HG02759 (cell line): Measurements from ENCODE around the gene SIL1.

ENCODE experiments used
- ATAC-seq: cut with Tn5 transposase; IDR thresholded peaks from one replicate; pipeline ENCODE4 v1.9.1; 2021; ENCODE audit warnings: mild to moderate bottlenecking, moderate library complexity; ENCODE audit not compliant: unreplicated experiment

SIL1 gene

DNA sequence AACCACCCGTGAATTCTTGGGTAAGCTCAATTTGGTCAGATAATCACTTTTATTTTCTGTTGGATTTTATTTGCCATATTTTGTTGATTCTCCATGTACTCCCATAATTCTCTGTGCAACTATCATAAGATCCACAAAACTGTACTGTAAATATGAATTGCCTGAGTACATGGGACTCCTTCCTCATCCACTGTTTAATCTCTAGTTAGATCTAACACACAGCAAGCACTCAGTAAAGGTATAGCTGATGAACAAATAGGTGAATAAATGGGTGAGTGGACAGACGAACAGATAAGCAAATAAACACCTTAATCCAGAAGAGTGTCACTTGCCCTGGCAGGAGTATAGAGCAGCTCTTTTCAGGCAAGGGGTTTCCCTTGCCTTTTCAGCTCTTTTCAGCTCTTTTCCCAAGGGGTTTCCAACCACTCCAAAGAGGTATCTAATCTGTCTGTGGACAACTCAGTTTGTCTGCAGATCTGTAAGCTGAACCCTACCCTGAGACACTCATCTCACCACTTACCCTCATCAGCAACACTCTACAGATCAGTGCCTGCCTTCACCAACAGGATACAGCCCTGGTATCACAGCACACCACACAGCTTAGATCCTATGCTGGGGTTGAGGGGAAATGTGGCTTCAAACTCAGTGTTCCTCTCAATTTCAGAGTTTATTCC, 51.2 kb downstream of the SIL1 start:
- ATAC-seq = no peak

DNA sequence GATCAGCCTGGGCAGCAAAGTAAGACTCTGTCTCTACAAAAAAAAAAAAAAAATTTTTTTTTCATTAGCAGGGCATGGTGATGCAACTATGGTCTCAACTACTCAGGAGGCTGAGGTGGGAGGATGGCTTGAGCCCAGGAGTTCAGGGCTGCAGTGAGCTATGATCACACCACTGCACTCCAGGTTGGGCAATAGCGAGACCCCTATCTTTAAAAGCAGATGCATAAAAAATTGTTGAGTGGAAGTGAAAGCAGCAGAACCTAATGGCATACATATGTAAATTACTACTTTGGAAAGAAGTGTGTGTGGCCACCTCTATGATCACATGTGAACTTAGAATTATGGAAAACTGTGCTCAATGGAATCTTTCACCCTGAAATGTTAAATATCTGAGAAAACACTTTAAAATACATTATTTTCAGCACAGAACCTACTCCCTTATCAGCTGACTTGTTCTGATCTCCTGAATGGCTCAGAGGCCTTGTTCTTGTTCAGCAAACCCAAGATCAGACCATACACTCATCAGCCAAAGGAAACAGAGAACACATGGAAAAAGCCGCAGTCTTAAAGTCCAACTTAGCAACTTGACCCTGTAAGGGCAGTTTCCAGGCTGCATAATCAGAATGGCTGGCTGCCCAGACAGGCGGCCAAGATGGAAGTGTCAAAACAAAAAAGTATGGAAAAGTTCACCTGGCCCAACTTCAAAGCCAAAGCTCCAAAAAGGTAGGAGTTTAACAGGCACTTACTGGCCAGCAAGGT, 56.5 kb downstream of the SIL1 start:
- ATAC-seq = no peak

DNA sequence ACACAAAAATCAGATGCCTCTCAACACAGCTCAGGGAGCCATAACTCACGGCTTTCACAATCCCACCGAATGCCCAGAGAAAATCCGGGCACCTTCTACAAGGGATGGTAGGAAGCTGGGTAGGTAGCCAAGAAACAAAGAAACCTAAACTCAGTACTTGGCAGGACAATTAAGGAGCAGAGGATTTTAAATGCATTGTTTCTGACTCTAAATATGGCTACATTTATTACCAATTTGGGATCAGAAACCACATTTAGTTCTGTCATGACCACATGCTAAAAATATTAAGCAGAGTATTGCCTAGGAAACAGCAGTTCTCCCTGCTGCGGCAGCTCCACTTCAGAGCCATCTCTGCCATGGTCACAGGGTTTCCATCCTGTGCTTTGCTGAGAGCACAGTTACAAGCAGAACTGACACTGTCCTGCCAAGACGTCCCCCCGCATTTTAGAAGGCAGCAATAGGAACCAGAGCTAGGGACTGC, 57.5 kb downstream of the SIL1 start:
- ATAC-seq = no peak

DNA sequence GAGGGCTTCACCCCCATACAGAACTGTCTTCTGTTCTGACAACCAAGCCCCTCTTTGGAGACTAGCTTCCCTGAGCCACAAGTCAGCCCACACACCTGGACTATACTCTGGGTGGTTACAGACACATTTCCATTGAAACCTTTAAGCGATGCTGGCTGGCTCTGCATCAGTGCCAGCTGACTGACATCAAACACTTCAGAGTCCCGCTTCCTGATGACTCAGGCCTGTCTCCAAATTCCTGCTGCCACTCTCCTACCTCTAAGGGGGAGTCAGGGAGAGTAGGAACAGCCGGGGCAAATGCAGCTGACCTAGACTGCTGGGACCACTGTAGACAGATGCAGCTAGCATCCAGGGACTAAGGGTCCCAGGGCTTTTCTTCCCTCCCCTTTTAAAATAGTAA, 59.4 kb downstream of the SIL1 start:
- no peak for ATAC-seq

DNA sequence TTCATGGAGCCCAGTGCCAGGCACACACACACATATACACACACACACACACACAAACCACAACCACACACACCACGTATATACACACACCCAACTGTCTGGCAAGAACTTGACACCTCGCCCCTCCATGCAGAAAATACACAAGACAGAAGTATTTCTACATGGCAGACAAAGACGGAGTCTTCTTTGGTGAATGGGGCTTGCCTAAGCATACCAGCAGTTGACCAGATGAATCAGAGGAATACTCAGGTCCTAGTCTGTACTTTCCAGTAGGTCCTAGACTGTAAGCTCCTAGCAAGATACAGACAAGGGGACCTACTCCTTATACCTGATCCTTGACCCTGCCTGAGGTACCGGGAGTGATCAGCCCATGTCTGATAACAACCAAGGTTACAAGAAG, 60.1 kb downstream of the SIL1 start:
- ATAC-seq = no peak

DNA sequence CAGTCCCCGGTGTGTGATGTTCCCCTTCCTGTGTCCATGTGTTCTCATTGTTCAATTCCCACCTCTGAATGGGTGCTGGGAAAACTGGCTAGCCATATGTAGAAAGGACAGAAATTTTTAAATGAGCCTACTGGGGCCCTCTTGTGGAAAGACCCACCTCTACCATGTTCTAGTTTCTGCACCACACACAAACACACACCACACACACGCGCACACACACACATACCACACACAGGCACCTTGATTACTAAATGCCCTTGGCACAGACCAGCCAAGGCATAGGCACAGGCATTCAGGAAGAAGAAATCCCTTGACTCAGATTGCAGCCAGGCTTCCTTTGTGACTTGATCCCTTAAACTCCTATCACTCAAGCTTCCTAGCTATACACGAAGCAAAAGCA, 60.5 kb downstream of the SIL1 start:
- ATAC-seq = no peak

DNA sequence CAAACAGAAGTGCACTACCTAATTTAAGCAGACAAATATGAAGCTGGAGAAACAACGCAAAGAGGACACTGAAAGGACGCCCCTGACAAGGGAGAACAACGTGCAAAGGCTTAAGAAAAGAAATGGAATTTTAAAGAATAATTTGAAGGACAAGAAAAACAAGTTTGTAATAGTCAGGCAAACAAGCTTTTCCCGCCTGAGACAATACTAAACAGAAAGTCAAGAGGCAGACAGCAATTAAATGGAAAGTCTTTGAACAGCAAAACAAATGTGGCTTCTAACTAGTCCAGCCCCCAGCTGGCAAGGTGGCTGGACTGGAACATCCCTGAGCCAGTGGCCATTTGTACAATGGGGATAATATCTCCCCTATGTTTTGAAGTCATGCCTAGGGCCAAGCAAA, 63.3 kb downstream of the SIL1 start:
- ATAC-seq = no peak

DNA sequence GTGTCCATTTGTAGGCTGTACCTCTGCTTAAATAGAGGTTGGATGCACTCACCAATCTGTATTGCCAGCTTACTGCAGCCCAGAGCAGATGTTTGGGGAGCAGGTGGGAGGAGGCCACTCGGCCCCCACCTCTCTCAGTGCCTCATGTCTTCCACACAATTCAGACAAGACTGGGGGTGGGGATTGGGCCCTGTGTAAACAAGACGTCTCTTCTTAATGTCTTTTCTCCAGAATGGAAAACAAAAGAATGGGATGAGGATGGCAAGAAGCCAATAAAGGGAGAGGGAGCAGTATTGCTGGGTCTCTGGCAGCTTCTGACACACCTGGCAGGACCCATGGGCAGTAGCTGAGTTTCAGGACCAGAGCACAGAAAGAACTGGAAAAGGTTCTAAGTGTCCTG, 64.9 kb downstream of the SIL1 start:
- no peak for ATAC-seq

DNA sequence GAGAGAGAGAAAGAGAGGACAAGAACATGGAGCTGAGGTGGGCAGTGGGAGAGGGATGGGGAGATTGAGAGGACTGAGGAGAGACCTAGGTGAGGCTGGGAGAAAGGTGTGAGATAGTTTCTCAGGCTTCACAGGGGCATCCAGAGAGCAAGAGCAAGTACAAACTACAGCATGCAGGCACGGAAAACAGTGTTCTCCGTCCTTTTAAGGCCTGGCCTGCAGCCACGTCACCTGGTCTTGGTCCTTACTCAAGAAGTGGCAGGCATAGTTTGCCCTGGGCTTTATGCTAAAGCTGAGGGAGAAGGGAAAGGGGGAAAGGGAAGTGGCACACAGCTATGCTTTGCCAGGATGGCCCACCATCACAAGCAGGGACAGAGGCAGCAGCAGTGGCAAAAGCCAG, 65.7 kb downstream of the SIL1 start:
- ATAC-seq = no peak

DNA sequence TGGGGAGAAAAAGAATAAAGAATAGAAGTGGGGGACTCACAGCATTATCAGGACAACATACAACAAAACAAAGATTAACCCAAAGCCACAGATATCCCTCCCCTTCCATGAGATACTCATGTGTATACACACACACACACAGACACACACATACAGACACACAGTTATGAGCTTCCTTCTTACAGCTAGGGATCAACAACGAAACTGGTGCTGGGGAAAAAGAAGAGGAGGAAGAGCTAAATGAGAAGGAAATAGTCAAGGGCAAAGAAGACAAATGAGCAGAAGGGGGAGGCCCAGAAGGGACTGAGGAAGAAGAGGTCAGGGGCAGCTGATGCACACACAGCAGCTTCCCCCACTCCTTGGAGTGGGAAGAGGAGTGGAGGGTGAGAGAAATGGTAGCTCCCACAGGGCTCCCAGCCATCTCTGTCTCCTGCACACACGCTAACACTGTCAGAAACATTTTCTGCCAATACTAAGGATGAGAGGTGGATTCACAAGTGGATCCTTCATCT, 66.2 kb downstream of the SIL1 start:
- ATAC-seq = no peak

DNA sequence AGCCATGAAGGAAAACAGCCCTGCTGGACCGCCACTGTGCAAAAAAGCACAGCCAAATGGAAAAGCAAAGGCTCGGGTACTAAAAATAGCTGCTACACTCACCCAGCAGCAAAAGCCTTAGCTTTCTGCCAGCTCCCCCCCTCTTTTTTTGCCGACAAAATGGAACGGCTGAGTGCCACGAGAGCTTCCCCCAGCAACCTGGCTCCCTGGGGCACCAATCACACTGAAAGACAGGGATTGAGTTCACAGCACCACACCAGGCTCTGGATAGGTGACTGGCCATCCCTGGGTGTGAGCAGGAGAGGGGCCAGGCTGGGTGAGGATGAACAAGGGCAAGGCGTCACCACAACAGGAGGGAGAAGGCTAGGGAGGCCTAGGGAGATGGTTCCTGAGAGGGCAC, 66.7 kb downstream of the SIL1 start:
- ATAC-seq = no peak

DNA sequence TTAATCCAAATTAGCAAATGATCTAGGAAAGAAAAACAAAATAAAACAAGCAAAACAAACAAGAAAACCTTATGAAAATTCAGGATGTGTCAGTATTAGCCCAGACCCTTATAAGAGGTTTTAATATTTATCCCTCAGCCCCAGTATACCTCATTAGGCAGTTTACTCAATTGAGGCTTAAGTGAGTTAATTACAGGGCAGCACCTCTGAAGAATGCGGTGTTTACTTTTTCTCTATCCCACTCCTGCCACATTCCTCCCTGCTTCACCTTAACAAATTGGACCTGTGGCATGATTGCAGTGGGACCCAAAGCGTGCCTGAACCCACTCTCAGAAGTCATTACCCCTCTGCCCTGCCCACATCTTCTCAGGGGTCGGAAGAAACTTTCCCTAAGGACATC, 67.1 kb downstream of the SIL1 start:
- ATAC-seq = no peak

DNA sequence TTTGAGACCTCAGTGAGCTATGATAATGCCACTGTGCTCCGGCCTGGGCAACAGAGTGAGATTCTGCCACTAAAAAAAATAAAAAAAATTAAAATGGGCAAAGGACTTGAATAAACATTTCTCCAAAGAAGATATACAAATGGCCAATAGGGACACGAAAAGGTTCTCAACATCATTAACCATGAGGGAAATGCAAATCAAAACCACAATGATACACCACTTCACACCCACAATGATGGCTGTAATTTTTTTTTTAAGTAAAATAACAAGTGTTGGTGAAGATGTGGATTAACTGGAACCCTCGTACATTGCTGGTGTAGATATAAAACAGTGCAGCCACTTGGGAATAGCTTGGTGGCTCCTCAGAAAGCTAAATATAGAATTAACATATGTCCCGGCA, 68.0 kb downstream of the SIL1 start:
- no peak for ATAC-seq

DNA sequence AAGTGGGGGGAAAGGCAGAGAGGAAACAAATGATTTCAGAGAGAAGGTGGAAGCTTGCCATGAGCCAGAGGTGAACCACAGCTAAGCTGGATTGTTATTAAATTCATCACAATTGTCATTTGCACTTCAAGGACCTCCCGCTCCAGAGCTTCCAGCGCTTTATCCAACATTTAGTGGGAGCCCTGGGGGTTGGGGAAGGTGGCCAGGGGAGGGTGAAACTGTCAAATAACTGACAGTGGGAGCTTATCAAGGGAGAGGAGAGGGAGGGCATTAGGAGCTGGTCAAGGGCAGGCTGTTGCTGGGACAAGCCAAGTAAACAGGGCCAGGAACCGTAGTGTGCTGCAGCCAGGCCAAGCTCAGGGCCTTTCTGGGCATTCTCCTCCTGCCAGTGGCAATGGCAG, 71.5 kb downstream of the SIL1 start:
- ATAC-seq = no peak

DNA sequence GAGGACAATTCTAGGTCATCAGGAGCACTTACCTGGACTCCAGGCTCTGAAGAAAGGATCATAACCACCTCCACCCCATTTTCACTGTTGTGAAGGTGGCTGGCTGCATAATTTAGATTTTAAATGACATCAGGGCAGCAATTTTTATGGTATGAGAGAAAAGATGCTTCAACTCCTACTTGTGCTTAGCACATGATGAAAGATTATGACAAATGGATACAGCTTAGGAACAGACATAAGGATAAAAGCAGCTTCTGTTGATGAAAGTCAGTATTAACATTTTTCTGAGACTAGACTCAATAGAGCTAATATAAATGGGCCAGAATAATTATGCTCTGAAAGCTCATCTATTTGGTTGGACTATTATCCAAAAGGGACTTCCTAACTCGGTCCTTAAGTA, 72.2 kb downstream of the SIL1 start:
- no peak for ATAC-seq

DNA sequence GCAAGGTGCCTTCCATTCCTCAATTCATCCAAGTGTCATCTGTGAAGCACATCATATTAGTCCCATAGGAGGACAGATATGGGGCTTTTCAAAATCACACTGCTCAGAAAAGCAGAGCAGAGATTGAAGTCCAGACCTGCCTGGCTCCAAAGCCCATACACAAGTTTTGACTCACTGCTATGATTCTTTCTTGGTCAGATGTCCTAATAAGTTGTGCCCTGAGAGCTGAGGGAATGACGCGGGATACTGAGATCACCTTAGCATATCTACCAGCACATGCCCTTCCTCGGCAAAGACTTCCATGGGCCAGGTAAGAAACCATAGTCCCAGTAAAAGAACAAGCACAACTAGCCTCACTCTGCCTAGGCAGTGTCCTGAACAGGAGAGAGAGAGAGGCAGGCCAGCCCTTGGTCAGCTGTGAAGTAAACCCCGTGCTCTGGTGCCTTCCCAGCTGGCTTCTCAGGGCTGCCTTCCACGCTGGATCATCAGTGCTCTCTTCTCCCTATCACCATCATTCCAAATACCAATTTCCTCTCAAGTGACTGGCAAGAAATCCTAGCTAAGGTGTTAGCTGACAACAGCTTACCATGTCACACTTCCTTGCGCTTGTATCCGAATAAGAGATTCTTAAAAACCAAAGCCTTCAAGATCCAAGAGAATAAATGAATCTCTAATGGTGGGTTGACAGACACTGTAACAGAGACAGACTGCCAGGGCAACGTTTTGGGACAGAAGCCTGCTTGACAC, 73.2 kb downstream of the SIL1 start:
- no peak for ATAC-seq

DNA sequence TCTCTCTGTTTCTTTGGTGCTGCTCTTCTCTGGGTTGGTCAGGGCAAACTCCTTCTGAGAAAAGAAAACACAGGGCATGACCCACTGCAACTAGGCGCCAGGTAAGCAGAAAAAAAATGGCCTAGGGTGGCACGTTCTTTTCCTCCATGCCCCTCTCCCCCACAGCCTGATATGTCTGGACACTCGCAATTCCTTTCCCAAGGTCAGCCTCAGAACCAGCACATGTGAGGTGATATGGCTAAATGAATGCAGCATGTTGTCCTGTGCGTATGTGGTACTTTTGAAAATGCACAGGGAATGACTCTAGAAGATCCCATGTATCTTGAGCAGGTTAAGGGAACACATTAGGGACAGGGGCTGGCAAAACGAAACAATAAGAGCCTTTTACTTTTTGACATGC, 77.0 kb downstream of the SIL1 start:
- ATAC-seq = no peak

DNA sequence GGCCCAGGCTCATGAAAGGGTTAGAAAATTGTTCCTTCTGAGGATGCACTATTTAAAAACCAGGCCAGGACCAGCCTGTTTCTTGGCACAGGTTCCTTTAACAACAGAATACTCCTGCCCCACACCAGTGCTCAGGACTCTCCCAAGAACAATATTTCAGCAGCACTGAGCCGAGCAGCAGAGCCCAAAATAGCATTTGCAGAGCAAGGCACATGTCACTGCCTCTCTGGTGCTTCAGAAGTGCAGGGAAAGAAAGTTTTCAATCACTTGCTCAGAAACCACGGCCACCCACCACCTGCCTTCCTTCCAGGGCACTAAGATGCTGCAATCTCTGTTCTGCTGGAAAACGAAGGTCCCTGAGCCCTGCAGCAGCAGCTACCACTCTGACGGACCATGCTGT, 77.6 kb downstream of the SIL1 start:
- ATAC-seq = no peak

DNA sequence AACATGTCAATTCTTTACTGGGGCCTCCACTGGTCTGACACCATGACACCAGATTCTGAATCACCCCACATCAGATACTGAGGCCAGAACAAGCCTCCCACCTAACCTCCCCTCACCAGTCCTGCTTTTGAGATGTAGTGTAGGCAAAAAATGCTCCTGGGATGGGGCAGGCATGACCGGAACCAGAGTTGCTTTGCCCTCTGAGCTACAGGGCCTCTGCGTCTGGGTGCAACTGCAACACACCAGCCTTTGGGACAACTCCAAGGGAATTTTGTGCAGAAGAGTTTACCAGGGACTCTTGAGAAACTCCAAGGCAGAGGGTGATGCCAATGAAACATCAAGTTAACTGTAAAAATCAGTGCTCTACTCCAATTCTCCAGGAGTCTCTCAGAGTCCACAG, 79.4 kb downstream of the SIL1 start:
- no peak for ATAC-seq

DNA sequence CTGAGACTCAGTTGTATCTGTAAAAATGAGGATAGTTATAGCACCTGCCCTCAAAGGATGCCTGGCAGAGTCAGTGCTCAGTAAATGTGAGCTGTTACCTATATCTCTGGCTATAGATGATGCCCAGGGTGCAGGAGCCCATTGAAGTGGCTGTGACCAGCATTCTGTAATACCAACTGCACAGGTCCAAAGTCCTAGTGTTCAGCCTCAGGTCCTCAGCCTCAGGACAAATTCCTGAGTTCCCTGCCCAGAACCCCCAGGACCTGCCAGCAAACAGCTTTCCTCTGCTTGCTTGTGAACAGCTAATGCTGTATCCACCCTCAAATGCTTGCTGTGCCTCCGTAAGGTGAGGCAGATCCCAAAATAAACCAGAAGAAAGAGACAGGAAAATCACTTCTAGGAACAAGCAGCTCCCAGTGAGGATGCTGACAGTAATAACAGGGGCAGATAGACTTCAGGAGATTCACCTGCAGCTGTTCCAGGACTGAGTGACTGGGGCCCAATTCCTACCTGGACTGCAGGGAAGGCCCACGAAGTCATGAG, 80.8 kb downstream of the SIL1 start:
- ATAC-seq = no peak

DNA sequence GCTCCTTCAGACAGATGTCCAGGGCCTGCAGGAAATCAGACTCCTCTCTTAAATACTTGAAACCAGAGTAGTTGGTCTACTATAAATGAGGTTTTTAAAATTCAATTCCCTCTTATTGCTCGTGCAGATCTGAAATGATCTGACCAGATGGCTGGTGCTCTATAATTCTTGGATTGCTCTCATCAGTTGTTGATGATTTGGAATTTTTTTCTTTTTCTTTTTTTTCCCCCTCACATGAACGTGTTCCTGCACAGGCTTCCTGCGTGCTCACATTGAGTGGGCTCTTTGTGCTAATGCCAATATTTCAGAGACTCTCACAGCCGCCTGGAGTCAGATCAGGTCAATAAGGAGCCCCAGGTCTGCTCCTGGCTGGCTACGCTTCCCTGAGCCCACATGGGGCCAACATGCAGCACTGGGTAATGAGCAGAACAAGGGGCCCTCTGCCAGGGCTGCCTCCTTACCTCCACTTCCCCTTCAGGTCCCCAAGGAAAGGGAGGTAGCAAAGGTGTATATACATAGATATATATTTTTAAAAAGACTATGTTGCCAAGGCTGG, 82.0 kb downstream of the SIL1 start:
- no peak for ATAC-seq
